ENCODE measurements around the gene ATP10B. TPM values are rescaled to one million over a fixed set of nuclear protein-coding genes. Genes with fewer than 3 reads are reported as not detected.

ATP10B gene
- total RNA-seq, 1 experiment from 2014 or later: not detected

DNA sequence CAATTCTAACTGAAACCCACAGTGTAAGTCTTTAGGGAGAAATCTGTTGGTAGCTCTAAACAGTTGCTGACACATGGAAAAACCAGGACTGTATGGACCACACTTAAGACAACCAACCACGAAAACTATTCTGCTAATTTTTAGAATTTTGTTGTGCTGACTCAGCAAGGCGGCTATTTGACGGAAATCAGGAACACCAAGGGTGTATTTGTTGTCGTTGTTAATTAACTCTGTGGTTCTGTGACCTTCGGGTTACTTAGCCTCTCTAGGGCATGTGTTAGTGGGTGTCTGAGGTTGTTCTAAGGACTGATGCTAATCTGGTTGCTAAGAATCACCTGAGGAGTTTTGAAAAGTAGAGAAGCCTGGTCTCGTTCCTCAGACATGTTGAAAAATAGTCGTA is 79.2 kb downstream of the ATP10B start:
- Histone ChIP-seq H3K4me3 (ENCODE audit: low read depth in 2 of 2, low read length in 2 of 2) (no peak overlapping the region), H3K27ac (ENCODE audit: low read length) (no peak overlapping the region), H3K27me3 (ENCODE audit: control insufficient read depth, insufficient read depth, low read length) (no peaks in the 10 kb centered on the region), H3K4me1 (ENCODE audit: control insufficient read depth, insufficient read depth, low read length) (no peaks in the 10 kb centered on the region), H3K36me3 (ENCODE audit: control insufficient read depth, insufficient read depth, low read length) (no peaks in the 10 kb centered on the region), H3K9me3 (ENCODE audit: control insufficient read depth, insufficient read depth, low read depth, low read length) (no peaks in the 10 kb centered on the region)
- ChIA-PET POLR2A (no interaction called here), CTCF (no interaction called here)
- no TSS peak for BruUV-seq (replicated peaks)
- DNase-seq (ENCODE audit: low read depth, low spot score) (no peak), ATAC-seq (no peak)
- in situ Hi-C loops (cut with HindIII; ENCODE audit: low pct_unique_long_range_greater_than_20kb, low sequenced_read_pairs): no loop called here
- TF ChIP-seq POLR2AphosphoS5 (IDR thresholded peaks at IDR 0.05; ENCODE audit: low read depth, low read length) (no peak), TCF7L2 (IDR thresholded peaks at IDR 0.05; ENCODE audit: low read depth, low read length) (no peak), SIN3A (IDR thresholded peaks at IDR 0.05; ENCODE audit: borderline replicate concordance, insufficient read depth, low read depth, low read length) (no peak)
- TF ChIP-seq, protein P1, sequence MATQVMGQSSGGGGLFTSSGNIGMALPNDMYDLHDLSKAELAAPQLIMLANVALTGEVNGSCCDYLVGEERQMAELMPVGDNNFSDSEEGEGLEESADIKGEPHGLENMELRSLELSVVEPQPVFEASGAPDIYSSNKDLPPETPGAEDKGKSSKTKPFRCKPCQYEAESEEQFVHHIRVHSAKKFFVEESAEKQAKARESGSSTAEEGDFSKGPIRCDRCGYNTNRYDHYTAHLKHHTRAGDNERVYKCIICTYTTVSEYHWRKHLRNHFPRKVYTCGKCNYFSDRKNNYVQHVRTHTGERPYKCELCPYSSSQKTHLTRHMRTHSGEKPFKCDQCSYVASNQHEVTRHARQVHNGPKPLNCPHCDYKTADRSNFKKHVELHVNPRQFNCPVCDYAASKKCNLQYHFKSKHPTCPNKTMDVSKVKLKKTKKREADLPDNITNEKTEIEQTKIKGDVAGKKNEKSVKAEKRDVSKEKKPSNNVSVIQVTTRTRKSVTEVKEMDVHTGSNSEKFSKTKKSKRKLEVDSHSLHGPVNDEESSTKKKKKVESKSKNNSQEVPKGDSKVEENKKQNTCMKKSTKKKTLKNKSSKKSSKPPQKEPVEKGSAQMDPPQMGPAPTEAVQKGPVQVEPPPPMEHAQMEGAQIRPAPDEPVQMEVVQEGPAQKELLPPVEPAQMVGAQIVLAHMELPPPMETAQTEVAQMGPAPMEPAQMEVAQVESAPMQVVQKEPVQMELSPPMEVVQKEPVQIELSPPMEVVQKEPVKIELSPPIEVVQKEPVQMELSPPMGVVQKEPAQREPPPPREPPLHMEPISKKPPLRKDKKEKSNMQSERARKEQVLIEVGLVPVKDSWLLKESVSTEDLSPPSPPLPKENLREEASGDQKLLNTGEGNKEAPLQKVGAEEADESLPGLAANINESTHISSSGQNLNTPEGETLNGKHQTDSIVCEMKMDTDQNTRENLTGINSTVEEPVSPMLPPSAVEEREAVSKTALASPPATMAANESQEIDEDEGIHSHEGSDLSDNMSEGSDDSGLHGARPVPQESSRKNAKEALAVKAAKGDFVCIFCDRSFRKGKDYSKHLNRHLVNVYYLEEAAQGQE (IDR thresholded peaks at IDR 0.05; ENCODE audit: insufficient read depth in 1 of 2, low read depth in 2 of 2, low read length in 1 of 2): no peak
- TF ChIP-seq, protein P2, sequence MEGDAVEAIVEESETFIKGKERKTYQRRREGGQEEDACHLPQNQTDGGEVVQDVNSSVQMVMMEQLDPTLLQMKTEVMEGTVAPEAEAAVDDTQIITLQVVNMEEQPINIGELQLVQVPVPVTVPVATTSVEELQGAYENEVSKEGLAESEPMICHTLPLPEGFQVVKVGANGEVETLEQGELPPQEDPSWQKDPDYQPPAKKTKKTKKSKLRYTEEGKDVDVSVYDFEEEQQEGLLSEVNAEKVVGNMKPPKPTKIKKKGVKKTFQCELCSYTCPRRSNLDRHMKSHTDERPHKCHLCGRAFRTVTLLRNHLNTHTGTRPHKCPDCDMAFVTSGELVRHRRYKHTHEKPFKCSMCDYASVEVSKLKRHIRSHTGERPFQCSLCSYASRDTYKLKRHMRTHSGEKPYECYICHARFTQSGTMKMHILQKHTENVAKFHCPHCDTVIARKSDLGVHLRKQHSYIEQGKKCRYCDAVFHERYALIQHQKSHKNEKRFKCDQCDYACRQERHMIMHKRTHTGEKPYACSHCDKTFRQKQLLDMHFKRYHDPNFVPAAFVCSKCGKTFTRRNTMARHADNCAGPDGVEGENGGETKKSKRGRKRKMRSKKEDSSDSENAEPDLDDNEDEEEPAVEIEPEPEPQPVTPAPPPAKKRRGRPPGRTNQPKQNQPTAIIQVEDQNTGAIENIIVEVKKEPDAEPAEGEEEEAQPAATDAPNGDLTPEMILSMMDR (IDR thresholded peaks at IDR 0.05): no peak
- intact Hi-C loops (cut with micrococcal nuclease; ENCODE audit: unreplicated experiment): loop anchor here (10.0 kb wide), 1 partner anchor 268 kb away; no protein-coding TSS in a partner anchor

DNA sequence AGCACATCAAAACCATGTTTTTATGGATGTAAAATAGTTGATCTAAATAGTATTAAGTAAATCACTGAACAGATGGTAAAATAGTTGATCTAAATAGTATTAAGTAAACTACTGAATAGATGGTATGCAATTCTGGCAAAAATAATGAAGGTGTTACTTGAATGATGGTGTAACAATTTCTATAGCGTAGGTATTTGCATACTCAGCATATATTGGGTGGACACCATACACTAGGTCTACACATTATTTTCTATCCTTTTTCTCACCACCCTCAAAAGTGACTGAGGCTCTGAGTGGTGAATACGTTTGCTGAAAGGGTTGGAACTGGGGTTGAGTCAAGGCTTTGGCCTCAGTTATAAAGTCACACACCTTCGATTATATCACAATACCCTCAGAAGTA is 81.3 kb downstream of the ATP10B start:
- ATAC-seq (no peak), DNase-seq (ENCODE audit: low read depth, low spot score) (no peak)
- H3K4me3 ChIP-seq (ENCODE audit: low read depth in 2 of 2, low read length in 2 of 2): no peak overlapping the region
- no peaks in the 10 kb centered on the region for H3K9me3 ChIP-seq (ENCODE audit: control insufficient read depth, insufficient read depth, low read depth, low read length)
- H3K36me3 ChIP-seq (ENCODE audit: control insufficient read depth, insufficient read depth, low read length): no peaks in the 10 kb centered on the region
- no peaks in the 10 kb centered on the region for H3K4me1 ChIP-seq (ENCODE audit: control insufficient read depth, insufficient read depth, low read length)
- no peak overlapping the region for H3K27ac ChIP-seq (ENCODE audit: low read length)
- TF ChIP-seq, protein P1 (IDR thresholded peaks at IDR 0.05; ENCODE audit: insufficient read depth in 1 of 2, low read depth in 2 of 2, low read length in 1 of 2): no peak
- TF ChIP-seq POLR2AphosphoS5 (IDR thresholded peaks at IDR 0.05; ENCODE audit: low read depth, low read length) (no peak), TCF7L2 (IDR thresholded peaks at IDR 0.05; ENCODE audit: low read depth, low read length) (no peak), SIN3A (IDR thresholded peaks at IDR 0.05; ENCODE audit: borderline replicate concordance, insufficient read depth, low read depth, low read length) (no peak)
- TF ChIP-seq, protein P2 (IDR thresholded peaks at IDR 0.05): no peak
- H3K27me3 ChIP-seq (ENCODE audit: control insufficient read depth, insufficient read depth, low read length): no peaks in the 10 kb centered on the region
- BruUV-seq (replicated peaks): no TSS peak
- in situ Hi-C loops (cut with HindIII; ENCODE audit: low pct_unique_long_range_greater_than_20kb, low sequenced_read_pairs) (no loop called here), intact Hi-C loops (cut with micrococcal nuclease; ENCODE audit: unreplicated experiment) (loop anchor here (10.0 kb wide), 1 partner anchor 266 kb away; no protein-coding TSS in a partner anchor)
- POLR2A ChIA-PET: no interaction called here
- CTCF ChIA-PET: no interaction called here
